Cardiac muscle cell (in vitro differentiated cells and primary cell): Measurements from ENCODE around the gene ATE1. TPM values are rescaled to one million over a fixed set of nuclear protein-coding genes. Genes with fewer than 3 reads are reported as not detected.

ENCODE experiments used
- DNase-seq, 2 donors: peaks; one replicate each; pipeline versions ENCODE4 v3.0.0 to v3.0.0-alpha.2; 2010 to 2017; ENCODE audit warnings: low read depth in 1 of 2, low spot score in 1 of 2
- H3K27ac ChIP-seq: fragments of 200-600 bp; sonication (generic); 2 replicates; pipeline ENCODE4 v1.5.1; 2016
- H3K27me3 ChIP-seq: fragments of 200-600 bp; sonication (generic); 2 replicates; pipeline ENCODE4 v1.6.0; 2016; ENCODE audit warnings: control low read depth
- H3K36me3 ChIP-seq: fragments of 200-600 bp; sonication (generic); 2 replicates; pipeline ENCODE4 v1.5.1; 2016; ENCODE audit warnings: control low read depth
- H3K4me1 ChIP-seq: fragments of 200-600 bp; sonication (generic); 2 replicates; pipeline ENCODE4 v1.8.1; 2017; ENCODE audit warnings: low read depth, mild to moderate bottlenecking, mixed run types
- H3K4me3 ChIP-seq: fragments of 200-600 bp; sonication (generic); 2 replicates; pipeline ENCODE4 v1.5.1; 2016; ENCODE audit warnings: mild to moderate bottlenecking
- H3K9me3 ChIP-seq: fragments of 200-600 bp; sonication (generic); 2 replicates; pipeline ENCODE4 v1.5.1; 2017; ENCODE audit warnings: low read depth, mild to moderate bottlenecking, control low read depth
- polyA plus RNA-seq: library from polyadenylated mRNA; unstranded; fragments of >200 nt; fragmentation: Nextera tagmentation; extraction: Ambion mirVana; gene quantifications from 2 replicates; pipeline ENCODE4 v1.2.1, GENCODE V29; 2016
- total RNA-seq: library from RNA; depleted of rRNA; stranded (reverse); fragments of >200 nt; gene quantifications from 2 replicates; pipeline ENCODE4 v1.2.3, GENCODE V29; 2016
- TF ChIP-seq, protein P1 (sequence below): IDR thresholded peaks from 2 replicates; pipeline ENCODE4 v1.5.1; 2012; ENCODE audit warnings: low read depth, mild to moderate bottlenecking, low read length

Gene ATE1
- total and polyA plus RNA-seq, 2 experiments from 2014 or later, result 18.4 to 21.4 TPM

DNA sequence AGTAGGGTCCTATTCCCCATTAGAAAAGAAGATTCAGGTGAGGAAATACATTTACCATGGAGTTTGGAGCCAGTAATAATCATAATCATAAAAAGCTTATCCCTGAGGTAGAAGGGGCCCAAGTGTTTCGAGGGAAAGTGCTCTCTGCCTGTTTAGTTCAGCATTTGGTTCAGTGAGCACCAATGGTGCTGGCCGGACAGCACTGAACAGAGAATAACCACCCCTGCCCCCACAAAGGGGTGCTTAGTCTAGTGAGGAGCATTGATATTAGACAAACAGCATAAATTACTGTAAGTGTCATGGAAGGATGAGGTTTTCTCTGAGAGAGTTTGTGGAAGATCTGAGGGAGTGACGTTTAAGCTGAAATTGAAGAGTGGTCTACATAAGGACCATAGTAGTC lies 21.6 kb upstream of the ATE1 start:
- TF ChIP-seq, protein P1, sequence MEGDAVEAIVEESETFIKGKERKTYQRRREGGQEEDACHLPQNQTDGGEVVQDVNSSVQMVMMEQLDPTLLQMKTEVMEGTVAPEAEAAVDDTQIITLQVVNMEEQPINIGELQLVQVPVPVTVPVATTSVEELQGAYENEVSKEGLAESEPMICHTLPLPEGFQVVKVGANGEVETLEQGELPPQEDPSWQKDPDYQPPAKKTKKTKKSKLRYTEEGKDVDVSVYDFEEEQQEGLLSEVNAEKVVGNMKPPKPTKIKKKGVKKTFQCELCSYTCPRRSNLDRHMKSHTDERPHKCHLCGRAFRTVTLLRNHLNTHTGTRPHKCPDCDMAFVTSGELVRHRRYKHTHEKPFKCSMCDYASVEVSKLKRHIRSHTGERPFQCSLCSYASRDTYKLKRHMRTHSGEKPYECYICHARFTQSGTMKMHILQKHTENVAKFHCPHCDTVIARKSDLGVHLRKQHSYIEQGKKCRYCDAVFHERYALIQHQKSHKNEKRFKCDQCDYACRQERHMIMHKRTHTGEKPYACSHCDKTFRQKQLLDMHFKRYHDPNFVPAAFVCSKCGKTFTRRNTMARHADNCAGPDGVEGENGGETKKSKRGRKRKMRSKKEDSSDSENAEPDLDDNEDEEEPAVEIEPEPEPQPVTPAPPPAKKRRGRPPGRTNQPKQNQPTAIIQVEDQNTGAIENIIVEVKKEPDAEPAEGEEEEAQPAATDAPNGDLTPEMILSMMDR, result no peak
- DNase-seq, result no peak
- H3K27me3 ChIP-seq, result no peaks in the 10 kb centered on the region
- H3K4me1 ChIP-seq, result no peaks in the 10 kb centered on the region
- no peak overlapping the region for H3K27ac ChIP-seq
- no peaks in the 10 kb centered on the region for H3K9me3 ChIP-seq
- H3K4me3 ChIP-seq, result no peak overlapping the region
- no peaks in the 10 kb centered on the region for H3K36me3 ChIP-seq

DNA sequence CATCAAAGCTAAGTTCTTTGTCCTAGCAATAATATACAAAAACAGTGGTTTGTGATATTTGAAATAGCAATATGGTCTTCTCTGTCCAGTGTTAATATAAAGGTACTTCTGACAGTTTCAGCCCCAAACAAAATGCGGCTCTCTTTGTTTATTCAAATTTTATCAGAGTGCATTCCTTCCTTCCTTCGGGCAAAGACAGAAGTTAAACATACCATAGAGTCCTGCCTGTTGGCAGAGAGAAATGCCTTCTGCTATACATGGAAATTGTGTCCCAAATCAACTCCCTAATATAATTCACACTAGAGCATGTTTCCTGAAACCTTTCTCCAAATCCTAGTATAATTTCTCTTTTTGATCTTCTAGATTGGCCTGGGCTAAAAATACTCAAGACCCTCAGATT lies 21.2 kb upstream of the ATE1 start:
- H3K36me3 ChIP-seq, result no peaks in the 10 kb centered on the region
- H3K4me3 ChIP-seq, result no peak overlapping the region
- DNase-seq, result no peak

DNA sequence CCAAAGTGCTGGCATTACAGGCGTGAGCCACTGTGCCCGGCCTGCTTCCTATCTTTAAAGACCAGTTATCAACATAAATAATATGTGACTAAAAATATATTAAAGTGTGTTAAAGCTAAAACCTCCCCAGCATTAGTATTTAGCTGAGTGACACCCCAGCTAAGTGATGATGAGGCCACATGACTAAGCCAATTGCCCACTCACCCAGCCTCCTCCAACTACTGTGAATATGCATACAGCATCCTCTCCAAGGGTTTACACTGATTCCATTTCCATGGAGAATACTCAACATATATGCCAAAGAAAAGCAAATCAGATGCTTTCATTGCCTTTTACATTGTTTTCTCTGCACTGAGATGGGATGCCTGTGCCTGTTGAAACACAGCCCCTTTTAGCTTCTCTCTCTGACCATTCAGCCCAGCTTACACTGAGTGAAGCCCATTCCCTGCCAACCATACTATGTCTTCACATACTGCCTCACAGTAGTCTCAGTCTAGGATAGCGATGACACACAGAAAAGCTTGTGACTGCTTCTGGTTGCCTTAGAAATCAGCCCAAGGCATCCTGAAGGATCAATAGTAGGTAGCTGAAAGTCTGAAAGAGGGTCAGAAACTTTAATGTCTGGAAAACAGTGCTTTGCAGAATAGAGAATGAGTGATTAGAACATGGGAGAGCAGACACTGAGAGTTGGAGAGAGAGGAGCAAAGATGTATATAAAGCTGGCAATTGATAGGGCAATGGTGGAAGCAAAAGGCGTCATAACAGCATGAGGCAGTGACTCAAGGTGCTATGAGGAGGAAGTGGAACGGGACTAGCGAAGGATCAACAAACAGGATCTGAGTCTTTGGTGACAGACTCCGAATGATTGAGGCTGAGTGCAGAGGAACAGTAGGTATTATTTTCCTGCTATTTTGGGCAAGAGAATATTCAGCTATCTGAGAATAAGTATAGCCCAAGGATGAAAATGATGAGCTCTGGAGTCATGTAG lies 19.8 kb upstream of the ATE1 start:
- Histone ChIP-seq H3K9me3 (no peaks in the 10 kb centered on the region), H3K4me3 (no peak overlapping the region), H3K27me3 (no peaks in the 10 kb centered on the region), H3K36me3 (no peaks in the 10 kb centered on the region), H3K4me1 (no peaks in the 10 kb centered on the region), H3K27ac (no peak overlapping the region)
- TF ChIP-seq, protein P1, result no peak
- no peak for DNase-seq

More for the DNA sequence above, 21.2 kb upstream of the ATE1 start:
- no peak overlapping the region for H3K27ac ChIP-seq
- TF ChIP-seq, protein P1, result no peak
- H3K9me3 ChIP-seq, result no peaks in the 10 kb centered on the region
- no peaks in the 10 kb centered on the region for H3K27me3 ChIP-seq
- no peaks in the 10 kb centered on the region for H3K4me1 ChIP-seq

DNA sequence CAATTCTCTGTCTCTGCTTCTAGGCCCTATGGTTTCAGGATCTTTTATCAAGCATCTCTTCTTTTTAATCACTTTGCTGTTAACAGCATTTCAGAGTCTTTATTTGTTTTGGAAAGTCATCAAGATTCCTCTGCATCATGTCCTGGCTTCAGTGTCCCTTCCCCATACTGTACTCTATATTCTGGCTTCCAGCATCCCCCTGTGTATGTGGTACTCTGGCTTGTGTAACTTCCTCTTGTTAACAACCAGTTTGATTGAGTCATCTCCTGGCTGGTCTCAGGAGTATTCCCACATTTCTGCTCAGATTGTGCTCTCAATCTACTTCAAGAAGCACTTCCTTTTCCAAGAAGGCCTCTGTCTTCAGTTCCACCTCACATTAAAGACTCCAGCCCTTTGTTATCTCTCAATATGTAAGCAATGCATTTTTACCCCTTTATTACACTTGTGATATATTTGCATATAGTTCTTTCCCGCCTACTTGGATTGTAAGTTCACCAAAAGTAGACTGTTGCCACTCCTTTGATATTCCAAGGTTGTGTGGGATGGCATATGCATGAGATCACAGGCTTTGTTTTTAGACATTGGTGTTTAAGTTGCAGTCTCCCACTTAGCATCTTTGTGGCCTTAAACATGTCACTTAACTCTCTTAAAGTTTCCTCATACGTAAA lies 15.1 kb upstream of the ATE1 start:
- TF ChIP-seq, protein P1, result no peak
- no peaks in the 10 kb centered on the region for H3K4me1 ChIP-seq
- H3K27ac ChIP-seq, result no peak overlapping the region
- H3K4me3 ChIP-seq, result no peak overlapping the region
- peak in 1 of 2 donors; percentile 94 for DNase-seq
- H3K36me3 ChIP-seq, result no peaks in the 10 kb centered on the region
- H3K27me3 ChIP-seq, result no peaks in the 10 kb centered on the region
- no peaks in the 10 kb centered on the region for H3K9me3 ChIP-seq

DNA sequence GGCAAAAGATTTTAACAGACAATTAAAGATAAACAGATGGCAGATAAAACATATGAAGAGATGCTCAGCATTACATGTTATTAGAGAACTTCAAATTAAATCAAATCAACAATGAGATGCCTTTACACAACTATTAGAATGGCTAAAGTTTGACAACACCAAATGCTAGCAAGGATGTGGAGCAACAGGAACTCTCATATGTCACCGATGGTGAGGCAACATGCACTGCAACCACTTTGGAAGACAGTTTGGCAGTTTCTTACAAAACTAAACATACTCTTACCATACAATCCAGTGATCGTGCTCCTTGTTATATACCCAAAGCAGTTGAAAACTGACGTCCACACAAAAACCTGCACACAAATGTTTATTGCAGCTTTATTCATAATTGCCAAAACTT lies 13.7 kb upstream of the ATE1 start:
- Histone ChIP-seq H3K27ac (no peak overlapping the region), H3K4me1 (no peaks in the 10 kb centered on the region), H3K27me3 (no peaks in the 10 kb centered on the region), H3K4me3 (no peak overlapping the region), H3K9me3 (no peaks in the 10 kb centered on the region), H3K36me3 (no peaks in the 10 kb centered on the region)
- TF ChIP-seq, protein P1, result no peak
- no peak for DNase-seq
